ENCODE data around the gene MUS81. TPM values are rescaled to one million over a fixed set of nuclear protein-coding genes. Genes with fewer than 3 reads are reported as not detected.
"Not testable (repeated sequence)": the region's sequence is repeated elsewhere in the genome, so short reads cannot be mapped to it uniquely, and the experiment has no call there.

Gene MUS81
- total RNA-seq, 2 donors from 2014 or later = 51.8 to 62.8 TPM

DNA sequence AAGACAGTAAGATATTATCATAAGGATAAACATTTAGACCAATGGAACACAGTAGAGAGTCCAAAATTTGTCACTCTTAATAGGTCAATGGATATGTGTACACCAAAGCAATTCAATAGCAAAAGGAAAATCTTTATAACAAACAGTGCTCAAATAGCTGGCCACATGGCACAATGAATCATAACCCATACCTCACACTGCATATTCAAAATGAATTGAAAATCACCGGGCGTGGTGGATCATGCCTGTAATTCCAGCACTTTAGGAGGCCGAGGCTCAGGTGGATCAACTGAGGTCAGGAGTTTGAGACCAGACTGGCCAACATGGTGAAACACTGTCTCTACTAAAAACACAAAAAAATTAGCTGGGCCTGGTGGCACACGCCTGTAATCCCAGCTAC is 18.1 kb upstream of the MUS81 start:
- Histone ChIP-seq H3K4me1 (ENCODE audit: control insufficient read depth in 1 of 2, low read depth in 2 of 2) (no peaks in the 10 kb centered on the region), H3K4me3 (no peak overlapping the region), H3K36me3 (no peaks in the 10 kb centered on the region), H3K9me3 (no peaks in the 10 kb centered on the region), H3K27me3 (replicated peaks; ENCODE audit: insufficient read depth) (no peaks in the 10 kb centered on the region), H3K27ac (no peak overlapping the region)
- TF ChIP-seq, protein P1, sequence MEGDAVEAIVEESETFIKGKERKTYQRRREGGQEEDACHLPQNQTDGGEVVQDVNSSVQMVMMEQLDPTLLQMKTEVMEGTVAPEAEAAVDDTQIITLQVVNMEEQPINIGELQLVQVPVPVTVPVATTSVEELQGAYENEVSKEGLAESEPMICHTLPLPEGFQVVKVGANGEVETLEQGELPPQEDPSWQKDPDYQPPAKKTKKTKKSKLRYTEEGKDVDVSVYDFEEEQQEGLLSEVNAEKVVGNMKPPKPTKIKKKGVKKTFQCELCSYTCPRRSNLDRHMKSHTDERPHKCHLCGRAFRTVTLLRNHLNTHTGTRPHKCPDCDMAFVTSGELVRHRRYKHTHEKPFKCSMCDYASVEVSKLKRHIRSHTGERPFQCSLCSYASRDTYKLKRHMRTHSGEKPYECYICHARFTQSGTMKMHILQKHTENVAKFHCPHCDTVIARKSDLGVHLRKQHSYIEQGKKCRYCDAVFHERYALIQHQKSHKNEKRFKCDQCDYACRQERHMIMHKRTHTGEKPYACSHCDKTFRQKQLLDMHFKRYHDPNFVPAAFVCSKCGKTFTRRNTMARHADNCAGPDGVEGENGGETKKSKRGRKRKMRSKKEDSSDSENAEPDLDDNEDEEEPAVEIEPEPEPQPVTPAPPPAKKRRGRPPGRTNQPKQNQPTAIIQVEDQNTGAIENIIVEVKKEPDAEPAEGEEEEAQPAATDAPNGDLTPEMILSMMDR (IDR thresholded peaks at IDR 0.05) = no peak
- ATAC-seq (ENCODE audit: insufficient number of reproducible peaks, low FRiP score, low read depth) (no peak), DNase-seq (ENCODE audit: low spot score) (no peak)

DNA sequence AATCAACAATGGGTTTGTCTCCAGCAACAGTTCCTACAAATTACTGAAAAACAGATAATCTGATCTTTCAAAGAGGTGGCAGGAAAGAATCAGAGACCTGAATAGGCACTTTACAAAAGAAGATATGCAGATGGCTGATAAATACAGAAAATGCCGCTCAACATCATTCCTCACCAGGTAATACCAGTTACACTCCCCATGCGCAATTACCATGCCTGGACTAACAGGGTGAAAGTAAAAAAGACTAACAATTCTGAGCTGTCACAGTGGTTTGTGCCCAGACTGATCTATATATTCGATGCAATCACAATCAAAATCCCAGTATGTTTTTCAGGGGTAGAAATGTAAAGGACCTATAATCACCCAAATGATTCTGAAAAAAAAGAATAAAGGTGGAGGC is 16.4 kb upstream of the MUS81 start:
- Histone ChIP-seq H3K27me3 (replicated peaks; ENCODE audit: insufficient read depth) (no peaks in the 10 kb centered on the region), H3K4me3 (no peak overlapping the region), H3K9me3 (no peaks in the 10 kb centered on the region), H3K4me1 (ENCODE audit: control insufficient read depth in 1 of 2, low read depth in 2 of 2) (no peaks in the 10 kb centered on the region), H3K27ac (no peak overlapping the region), H3K36me3 (no peaks in the 10 kb centered on the region)
- no peak for ATAC-seq (ENCODE audit: insufficient number of reproducible peaks, low FRiP score, low read depth)
- DNase-seq (ENCODE audit: low spot score) = no peak
- TF ChIP-seq, protein P1 (IDR thresholded peaks at IDR 0.05) = no peak

DNA sequence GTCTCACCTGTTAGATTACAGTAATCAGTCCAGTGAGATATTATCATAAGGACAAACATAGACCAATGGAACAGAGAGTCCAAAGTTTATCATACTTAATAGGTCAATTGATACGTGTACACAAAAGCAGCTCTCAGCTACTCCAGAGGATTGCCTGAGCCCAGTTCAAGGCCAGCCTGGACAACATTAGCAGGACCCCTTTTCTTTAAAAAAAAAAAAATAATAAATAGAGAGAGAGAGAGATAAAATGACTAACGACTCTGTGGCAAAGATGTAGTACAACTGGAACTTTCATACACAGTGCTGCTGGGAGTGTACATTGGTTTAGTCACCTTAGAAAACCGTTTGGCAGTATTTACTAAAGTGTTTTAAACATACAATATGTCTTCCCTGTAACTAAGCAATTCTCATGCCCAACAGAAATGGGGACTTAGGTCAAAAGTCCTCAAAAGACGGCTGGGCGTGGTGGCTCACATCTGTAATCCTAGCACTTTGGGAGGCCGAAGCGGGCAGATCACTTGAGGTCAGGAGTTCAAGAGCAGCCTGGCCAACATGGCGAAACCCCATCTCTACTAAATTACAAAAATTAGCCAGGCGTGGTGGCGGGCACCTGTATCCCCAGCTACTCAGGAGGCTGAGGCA is 15.9 kb upstream of the MUS81 start:
- DNase-seq (ENCODE audit: low spot score) = no peak
- H3K27ac ChIP-seq = no peak overlapping the region
- TF ChIP-seq, protein P1 (IDR thresholded peaks at IDR 0.05) = no peak
- H3K4me1 ChIP-seq (ENCODE audit: control insufficient read depth in 1 of 2, low read depth in 2 of 2) = no peaks in the 10 kb centered on the region
- no peak for ATAC-seq (ENCODE audit: insufficient number of reproducible peaks, low FRiP score, low read depth)
- no peak overlapping the region for H3K4me3 ChIP-seq
- no peaks in the 10 kb centered on the region for H3K9me3 ChIP-seq
- no peaks in the 10 kb centered on the region for H3K36me3 ChIP-seq
- no peaks in the 10 kb centered on the region for H3K27me3 ChIP-seq (replicated peaks; ENCODE audit: insufficient read depth)

DNA sequence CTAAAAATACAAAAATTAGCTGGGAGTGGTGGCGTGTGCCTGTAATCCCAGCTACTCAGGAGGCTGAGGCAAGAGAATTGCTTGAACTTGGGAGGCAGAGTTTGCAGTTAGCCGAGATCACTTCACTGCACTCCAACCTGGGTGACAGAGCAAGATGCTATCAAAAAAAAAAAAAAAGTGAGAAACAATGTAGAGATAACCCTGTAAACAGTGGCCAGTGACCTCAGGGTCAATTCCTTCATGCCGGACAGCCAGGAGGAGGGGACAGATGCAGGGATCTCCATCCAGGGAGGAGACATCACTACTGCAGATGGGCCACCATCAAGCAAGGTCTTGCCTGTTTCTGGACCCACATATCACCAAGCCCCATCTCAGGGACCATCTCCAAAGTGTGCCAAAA is 12.5 kb upstream of the MUS81 start:
- TF ChIP-seq, protein P1 (IDR thresholded peaks at IDR 0.05) = no peak
- Histone ChIP-seq H3K4me3 (no peak overlapping the region), H3K27ac (no peak overlapping the region), H3K9me3 (no peaks in the 10 kb centered on the region), H3K36me3 (peaks cover 21% of the 10 kb centered on the region), H3K27me3 (replicated peaks; ENCODE audit: insufficient read depth) (no peaks in the 10 kb centered on the region), H3K4me1 (ENCODE audit: control insufficient read depth in 1 of 2, low read depth in 2 of 2) (no peaks in the 10 kb centered on the region)
- no peak for ATAC-seq (ENCODE audit: insufficient number of reproducible peaks, low FRiP score, low read depth)
- no peak for DNase-seq (ENCODE audit: low spot score)

DNA sequence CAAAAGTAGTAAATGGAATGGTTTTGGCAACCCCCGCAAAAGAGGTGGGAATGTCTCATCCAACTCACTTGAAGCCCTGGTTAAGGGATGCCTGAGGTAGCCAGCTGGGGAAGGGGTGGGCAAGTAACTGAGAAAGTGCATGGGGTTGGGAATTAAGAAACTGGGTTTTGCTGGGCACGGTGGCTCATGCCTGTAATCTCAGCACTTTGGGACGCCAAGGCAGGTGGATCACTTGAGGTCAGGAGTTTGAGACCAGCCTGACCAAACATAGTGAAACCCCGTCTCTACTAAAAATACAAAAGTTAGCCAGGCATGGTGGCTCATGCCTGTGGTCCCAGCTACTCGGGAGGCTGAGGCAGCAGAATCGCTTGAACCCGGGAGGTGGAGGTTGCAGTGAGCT is 11.5 kb upstream of the MUS81 start:
- not testable (repeated sequence) for H3K4me3 ChIP-seq; ATAC-seq (ENCODE audit: insufficient number of reproducible peaks, low FRiP score, low read depth); H3K9me3 ChIP-seq; H3K27ac ChIP-seq; DNase-seq (ENCODE audit: low spot score); H3K4me1 ChIP-seq (ENCODE audit: control insufficient read depth in 1 of 2, low read depth in 2 of 2); H3K27me3 ChIP-seq (replicated peaks; ENCODE audit: insufficient read depth)
- H3K36me3 ChIP-seq = peaks cover 30% of the 10 kb centered on the region

DNA sequence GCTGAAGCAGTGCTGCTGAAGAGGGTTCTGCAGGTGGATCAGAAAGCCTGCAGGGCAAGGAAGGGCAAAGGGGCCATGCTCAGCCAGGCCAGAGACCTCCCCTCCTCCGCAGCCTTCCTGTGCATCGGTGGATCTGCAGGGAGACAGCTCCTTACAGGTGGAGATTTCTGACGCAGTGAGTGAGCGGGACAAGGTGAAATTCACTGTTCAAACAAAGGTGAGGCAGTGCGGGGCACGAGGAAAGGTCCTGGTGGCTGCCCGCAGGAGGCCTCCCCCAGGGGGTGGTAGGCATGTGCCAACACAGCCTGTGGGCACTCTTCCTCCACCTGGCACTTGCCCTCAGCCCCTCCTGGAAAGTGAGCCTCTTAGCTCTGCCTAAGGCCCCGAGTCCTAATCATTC is 10.9 kb upstream of the MUS81 start:
- Histone ChIP-seq H3K4me1 (ENCODE audit: control insufficient read depth in 1 of 2, low read depth in 2 of 2) (peaks cover 0 to under 1% of the 10 kb centered on the region in 2 donors), H3K36me3 (peaks cover 37% of the 10 kb centered on the region), H3K27me3 (replicated peaks; ENCODE audit: insufficient read depth) (no peaks in the 10 kb centered on the region), H3K9me3 (no peaks in the 10 kb centered on the region), H3K27ac (no peak overlapping the region), H3K4me3 (no peak overlapping the region)
- DNase-seq (ENCODE audit: low spot score) (no peak), ATAC-seq (ENCODE audit: insufficient number of reproducible peaks, low FRiP score, low read depth) (no peak)
- TF ChIP-seq, protein P1 (IDR thresholded peaks at IDR 0.05) = no peak
